ENCODE data around the gene RNF113B. TPM values are rescaled to one million over a fixed set of nuclear protein-coding genes. Genes with fewer than 3 reads are reported as not detected.
A peak's percentile ranks its signal among the peaks of the same experiment; 100 is the strongest.

Gene RNF113B
- total and polyA plus RNA-seq, 2 of the 13 experiments (the other 11 are each of a cell fraction or from before 2014, with no cell fraction given) = not detected

DNA sequence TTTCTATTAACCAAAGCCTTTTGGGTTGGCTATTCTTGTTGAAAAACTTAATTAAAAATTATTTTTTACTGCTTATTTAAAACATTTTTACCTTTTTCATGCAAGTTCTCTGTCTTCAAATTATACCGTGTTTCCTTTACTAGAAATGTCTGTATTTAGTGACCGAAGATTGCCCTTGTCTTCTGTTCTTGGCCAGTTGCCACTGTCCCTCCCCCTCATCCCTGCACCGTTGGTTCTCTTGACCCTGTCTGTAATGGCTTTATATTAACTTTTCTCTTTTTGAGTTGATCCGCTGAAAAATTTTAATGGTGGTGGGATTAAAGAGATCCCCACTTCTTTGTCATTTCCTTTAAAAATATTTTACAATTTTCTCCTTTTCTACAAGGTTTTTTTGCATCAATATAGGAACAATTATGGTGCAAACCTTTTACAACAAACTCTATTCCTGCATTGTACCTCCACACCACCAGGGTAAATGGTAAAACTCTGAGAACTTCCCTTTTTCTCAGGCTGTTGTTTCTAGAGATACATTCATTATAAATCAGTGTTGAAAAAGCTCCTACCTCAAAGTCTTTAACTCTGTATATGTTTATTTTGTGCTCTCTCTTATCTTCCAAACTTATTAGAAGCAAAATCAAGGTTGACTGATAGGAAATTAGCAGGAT is 12.9 kb upstream of the RNF113B start (continued):
- TF ChIP-seq ZBTB3 (CRISPR knock-in tag; IDR thresholded peaks at IDR 0.05; ENCODE audit: borderline replicate concordance, low read depth) (no peak), MTA3 (CRISPR knock-in tag; IDR thresholded peaks at IDR 0.05) (no peak), HMGA1 (CRISPR knock-in tag; conservative IDR thresholded peaks at IDR 0.05) (no peak)

DNA sequence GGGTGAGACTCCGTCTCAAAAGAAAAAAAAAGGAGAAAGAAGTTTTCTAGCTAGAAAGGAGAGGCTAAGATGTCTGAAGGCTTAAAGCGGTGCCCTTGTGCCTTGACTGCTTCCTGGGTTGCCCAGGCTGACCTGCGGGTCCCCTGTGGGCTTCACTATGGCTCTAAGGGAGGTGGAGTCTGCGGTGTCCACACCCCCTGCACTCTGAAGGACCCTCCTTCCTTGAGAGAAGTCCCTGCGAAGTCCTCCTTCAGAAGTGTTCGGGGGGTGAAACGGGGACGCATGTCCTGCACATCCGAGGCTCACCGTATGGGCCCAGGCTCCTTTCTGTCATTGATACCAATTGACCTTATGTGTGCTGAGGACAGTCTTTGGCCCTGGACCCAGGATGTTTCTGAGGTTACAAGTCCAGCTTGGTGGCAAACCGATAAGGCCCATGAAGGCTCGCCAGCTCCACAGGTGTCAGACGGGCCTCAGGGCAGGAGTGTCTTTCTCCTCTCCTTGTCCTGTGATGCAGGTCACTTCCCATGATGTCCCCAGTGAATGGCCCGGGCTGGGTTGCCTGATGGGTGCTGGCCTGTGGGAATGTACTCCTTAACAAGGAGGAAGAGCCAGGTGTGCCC is 11.6 kb upstream of the RNF113B start:
- Histone ChIP-seq H3K36me3 (replicated peaks in 1 of 2; ENCODE audit: control insufficient read depth in 1 of 2, insufficient read depth in 2 of 2, low read length in 2 of 2) (peaks cover 2% of the 10 kb centered on the region in 2 experiments; a peak in 3 of 5 replicates), H3K4me1 (ENCODE audit: insufficient read depth, low read length) (peaks cover 77% of the 10 kb centered on the region), H3K27ac (ENCODE audit: extremely low read length, insufficient read depth, low read length) (no peak overlapping the region), H3K4me2 (ENCODE audit: low read depth, low read length) (peak overlapping the region; percentile 4; the same call in 1 of the 2 replicates), H4K20me1 (ENCODE audit: insufficient read depth, low read length) (peaks cover 86% of the 10 kb centered on the region), H3K4me3 (replicated peaks in 1 of 3; ENCODE audit: insufficient read depth in 1 of 3, low read depth in 2 of 3, low read length in 3 of 3) (no peak overlapping the region), H3K79me2 (ENCODE audit: insufficient read depth, low read length) (peaks cover 95% of the 10 kb centered on the region), H3K27me3 (ENCODE audit: control insufficient read depth in 1 of 2, insufficient read depth in 2 of 2, low read length in 2 of 2) (no peaks in the 10 kb centered on the region), H3K9ac (ENCODE audit: insufficient read depth, low read depth, low read length) (no peak overlapping the region), H2AFZ (ENCODE audit: low read length) (no peak overlapping the region), H3K9me3 (ENCODE audit: low read length) (no peaks in the 10 kb centered on the region)
- DNase-seq (ENCODE audit: low spot score) = no peak
- intact Hi-C loops (cut with micrococcal nuclease; ENCODE audit: unreplicated experiment) (no loop called here), in situ Hi-C loops (cut with HindIII; ENCODE audit: extremely low pct_ligation_motif_present, low pct_unique_long_range_greater_than_20kb) (no loop called here)
- ChIA-PET CTCF (ENCODE audit: low intra/inter-chr PET ratio, low total read pairs) (no interaction called here), POLR2A (no interaction called here)
- WGBS (ENCODE audit: low lambda C conversion rate) = 73% methylated on average over 7 of the region's 14 CpGs
- no TSS peak for BruUV-seq (replicated peaks)
- ATAC-seq = peak; percentile 58
- FAIRE-seq = no peak
- TF ChIP-seq, protein P1, sequence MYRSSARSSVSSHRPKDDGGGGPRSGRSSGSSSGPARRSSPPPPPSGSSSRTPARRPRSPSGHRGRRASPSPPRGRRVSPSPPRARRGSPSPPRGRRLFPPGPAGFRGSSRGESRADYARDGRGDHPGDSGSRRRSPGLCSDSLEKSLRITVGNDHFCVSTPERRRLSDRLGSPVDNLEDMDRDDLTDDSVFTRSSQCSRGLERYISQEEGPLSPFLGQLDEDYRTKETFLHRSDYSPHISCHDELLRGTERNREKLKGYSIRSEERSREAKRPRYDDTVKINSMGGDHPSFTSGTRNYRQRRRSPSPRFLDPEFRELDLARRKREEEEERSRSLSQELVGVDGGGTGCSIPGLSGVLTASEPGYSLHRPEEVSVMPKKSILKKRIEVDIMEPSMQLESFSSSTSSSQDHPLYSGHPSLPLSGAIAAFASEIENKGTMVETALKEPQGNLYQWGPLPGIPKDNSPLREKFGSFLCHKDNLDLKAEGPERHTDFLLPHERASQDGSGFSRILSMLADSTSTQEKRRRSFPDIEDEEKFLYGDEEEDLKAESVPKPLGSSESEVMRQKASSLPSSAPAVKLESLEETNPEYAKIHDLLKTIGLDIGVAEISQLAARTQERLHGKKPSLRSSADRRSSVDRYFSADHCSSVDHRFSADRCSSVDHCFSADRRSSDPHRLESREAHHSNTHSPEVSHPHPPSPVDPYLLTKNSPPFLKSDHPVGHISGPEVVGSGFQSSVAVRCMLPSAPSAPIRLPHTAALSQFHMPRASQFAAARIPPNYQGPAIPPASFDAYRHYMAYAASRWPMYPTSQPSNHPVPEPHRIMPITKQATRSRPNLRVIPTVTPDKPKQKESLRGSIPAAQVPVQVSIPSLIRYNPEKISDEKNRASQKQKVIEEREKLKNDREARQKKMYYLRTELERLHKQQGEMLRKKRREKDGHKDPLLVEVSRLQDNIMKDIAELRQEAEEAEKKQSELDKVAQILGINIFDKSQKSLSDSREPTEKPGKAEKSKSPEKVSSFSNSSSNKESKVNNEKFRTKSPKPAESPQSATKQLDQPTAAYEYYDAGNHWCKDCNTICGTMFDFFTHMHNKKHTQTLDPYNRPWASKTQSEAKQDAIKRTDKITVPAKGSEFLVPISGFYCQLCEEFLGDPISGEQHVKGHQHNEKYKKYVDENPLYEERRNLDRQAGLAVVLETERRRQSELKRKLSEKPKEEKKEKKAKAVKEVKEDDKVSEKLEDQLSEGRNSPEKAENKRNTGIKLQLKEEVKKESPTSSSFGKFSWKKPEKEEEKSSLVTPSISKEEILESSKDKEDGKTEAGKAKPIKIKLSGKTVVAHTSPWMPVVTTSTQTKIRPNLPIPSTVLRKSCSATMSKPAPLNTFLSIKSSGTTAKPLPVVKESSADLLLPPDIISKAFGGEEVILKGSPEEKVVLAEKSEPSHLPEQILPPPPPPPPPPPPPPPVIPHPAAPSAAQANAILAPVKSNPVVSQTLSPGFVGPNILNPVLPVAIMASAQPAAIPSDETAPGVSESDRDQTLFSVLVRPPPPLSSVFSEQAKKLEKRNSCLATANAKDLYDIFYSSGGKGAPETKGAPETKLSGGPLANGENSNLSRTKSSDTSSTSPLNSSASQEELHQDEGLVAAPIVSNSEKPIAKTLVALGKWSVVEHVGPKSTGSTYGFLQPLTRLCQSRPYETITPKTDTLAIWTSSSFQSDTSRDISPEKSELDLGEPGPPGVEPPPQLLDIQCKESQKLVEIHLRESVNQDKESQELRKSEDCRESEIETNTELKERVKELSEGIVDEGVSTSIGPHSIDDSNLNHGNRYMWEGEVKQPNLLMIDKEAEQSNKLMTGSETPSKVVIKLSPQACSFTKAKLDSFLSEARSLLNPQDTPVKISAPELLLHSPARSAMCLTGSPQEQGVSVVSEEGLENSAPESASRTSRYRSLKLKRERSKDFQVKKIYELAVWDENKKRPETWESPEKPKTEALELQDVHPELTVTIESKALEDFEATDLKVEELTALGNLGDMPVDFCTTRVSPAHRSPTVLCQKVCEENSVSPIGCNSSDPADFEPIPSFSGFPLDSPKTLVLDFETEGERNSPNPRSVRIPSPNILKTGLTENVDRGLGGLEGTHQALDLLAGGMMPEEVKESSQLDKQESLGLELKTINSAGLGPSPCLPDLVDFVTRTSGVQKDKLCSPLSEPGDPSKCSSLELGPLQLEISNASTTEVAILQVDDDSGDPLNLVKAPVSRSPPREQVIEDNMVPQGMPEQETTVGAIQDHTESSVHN (CRISPR knock-in tag; IDR thresholded peaks at IDR 0.05) = no peak
- TF ChIP-seq ZSCAN25 (CRISPR knock-in tag; IDR thresholded peaks at IDR 0.05) (no peak), ZNF567 (CRISPR knock-in tag; IDR thresholded peaks at IDR 0.05; ENCODE audit: borderline replicate concordance) (no peak), SMAD9 (CRISPR knock-in tag; IDR thresholded peaks at IDR 0.05) (no peak), ZNF598 (CRISPR knock-in tag; IDR thresholded peaks at IDR 0.05; ENCODE audit: borderline replicate concordance) (no peak)
- TF ChIP-seq, protein P2, sequence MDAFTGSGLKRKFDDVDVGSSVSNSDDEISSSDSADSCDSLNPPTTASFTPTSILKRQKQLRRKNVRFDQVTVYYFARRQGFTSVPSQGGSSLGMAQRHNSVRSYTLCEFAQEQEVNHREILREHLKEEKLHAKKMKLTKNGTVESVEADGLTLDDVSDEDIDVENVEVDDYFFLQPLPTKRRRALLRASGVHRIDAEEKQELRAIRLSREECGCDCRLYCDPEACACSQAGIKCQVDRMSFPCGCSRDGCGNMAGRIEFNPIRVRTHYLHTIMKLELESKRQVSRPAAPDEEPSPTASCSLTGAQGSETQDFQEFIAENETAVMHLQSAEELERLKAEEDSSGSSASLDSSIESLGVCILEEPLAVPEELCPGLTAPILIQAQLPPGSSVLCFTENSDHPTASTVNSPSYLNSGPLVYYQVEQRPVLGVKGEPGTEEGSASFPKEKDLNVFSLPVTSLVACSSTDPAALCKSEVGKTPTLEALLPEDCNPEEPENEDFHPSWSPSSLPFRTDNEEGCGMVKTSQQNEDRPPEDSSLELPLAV (CRISPR knock-in tag; conservative IDR thresholded peaks at IDR 0.05; ENCODE audit: low read depth) = no peak
- TF ChIP-seq, protein P3, sequence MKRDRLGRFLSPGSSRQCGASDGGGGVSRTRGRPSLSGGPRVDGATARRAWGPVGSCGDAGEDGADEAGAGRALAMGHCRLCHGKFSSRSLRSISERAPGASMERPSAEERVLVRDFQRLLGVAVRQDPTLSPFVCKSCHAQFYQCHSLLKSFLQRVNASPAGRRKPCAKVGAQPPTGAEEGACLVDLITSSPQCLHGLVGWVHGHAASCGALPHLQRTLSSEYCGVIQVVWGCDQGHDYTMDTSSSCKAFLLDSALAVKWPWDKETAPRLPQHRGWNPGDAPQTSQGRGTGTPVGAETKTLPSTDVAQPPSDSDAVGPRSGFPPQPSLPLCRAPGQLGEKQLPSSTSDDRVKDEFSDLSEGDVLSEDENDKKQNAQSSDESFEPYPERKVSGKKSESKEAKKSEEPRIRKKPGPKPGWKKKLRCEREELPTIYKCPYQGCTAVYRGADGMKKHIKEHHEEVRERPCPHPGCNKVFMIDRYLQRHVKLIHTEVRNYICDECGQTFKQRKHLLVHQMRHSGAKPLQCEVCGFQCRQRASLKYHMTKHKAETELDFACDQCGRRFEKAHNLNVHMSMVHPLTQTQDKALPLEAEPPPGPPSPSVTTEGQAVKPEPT (CRISPR knock-in tag; IDR thresholded peaks at IDR 0.05; ENCODE audit: low read depth) = no peak
